Measurements from ENCODE around the gene AMD1. TPM values are rescaled to one million over a fixed set of nuclear protein-coding genes. Genes with fewer than 3 reads are reported as not detected.

The AMD1 gene
- total RNA-seq, 4 donors from 2014 or later, result 46.2 to 93.1 (median 59.6) TPM

DNA sequence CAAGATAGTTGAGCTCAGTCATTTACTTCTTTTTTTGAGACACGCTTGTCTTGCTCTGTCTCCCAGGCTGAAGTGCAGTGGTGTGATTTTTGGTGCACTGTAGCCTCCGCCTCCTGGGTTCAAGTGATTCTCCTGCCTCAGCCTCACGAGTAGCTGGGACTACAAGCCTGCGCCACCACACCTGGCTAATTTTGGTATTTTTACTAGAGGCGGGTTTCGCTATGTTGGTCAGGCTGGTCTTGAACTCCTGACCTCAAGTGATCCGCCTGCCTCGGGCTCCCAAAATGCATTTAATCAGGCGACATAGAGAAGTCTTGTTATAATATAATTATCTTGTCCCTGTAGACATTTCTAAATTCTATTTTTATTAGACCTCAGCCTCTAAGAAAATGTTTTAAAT, 6.1 kb downstream of the AMD1 start:
- Histone ChIP-seq H3K36me3 (no peaks in the 10 kb centered on the region), H3K4me1 (peaks cover 64 to 92% (median 88%) of the 10 kb centered on the region in 4 donors), H3K27me3 (no peaks in the 10 kb centered on the region), H3K4me3 (no peak overlapping the region), H3K27ac (replicated peaks in 1 of 4) (no peak overlapping the region), H3K9me3 (no peaks in the 10 kb centered on the region)
- TF ChIP-seq POLR2AphosphoS5 (IDR thresholded peaks at IDR 0.05) (no peak), POLR2A (IDR thresholded peaks at IDR 0.05; ENCODE audit: low read depth) (no peak), EP300 (IDR thresholded peaks at IDR 0.05) (no peak)
- TF ChIP-seq, protein P1, sequence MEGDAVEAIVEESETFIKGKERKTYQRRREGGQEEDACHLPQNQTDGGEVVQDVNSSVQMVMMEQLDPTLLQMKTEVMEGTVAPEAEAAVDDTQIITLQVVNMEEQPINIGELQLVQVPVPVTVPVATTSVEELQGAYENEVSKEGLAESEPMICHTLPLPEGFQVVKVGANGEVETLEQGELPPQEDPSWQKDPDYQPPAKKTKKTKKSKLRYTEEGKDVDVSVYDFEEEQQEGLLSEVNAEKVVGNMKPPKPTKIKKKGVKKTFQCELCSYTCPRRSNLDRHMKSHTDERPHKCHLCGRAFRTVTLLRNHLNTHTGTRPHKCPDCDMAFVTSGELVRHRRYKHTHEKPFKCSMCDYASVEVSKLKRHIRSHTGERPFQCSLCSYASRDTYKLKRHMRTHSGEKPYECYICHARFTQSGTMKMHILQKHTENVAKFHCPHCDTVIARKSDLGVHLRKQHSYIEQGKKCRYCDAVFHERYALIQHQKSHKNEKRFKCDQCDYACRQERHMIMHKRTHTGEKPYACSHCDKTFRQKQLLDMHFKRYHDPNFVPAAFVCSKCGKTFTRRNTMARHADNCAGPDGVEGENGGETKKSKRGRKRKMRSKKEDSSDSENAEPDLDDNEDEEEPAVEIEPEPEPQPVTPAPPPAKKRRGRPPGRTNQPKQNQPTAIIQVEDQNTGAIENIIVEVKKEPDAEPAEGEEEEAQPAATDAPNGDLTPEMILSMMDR (IDR thresholded peaks at IDR 0.05), result no peak
- intact Hi-C loops (cut with DNase I), result no loop called here
- DNase-seq (ENCODE audit: extremely low spot score), result no peak
- 86% methylated on average over 9 of the region's 9 CpGs for WGBS

DNA sequence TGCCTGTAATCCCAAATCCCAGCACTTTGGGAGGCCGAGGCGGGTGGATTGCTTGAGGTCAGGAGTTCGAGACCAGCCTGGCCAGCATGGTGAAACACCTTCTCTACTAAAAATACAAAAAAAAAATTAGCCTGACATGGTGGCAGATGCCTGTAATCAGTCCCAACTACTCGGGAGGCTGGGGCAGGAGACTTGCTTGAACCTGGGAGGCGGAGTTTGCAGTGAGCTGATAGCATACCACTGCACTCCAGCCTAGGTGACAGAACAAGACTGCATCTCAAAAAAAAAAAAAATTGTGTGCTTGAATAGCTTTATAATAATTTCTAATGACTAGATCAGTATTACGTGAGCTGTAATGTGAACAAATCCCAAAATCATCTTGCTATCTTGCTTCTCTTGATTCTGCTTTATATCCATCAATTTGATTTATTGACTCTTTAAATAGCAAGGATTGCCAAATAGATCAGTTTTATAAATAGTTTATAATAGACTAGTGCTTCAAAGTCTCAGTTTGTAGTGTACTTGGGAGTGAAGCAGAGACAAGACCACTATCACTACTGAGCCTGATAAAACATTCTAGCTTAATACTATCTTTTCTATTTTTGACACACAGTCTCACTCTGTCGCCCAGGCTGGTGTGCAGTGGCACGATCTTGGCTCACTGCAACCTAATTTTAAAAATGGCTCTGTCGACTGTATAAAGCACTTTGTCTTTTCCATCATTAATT, 7.1 kb downstream of the AMD1 start:
- Histone ChIP-seq H3K27ac (replicated peaks in 1 of 4) (no peak overlapping the region), H3K9me3 (no peaks in the 10 kb centered on the region), H3K27me3 (no peaks in the 10 kb centered on the region), H3K36me3 (no peaks in the 10 kb centered on the region), H3K4me3 (no peak overlapping the region), H3K4me1 (peaks cover 63 to 98% (median 93%) of the 10 kb centered on the region in 4 donors)
- WGBS, result 67% methylated on average over 9 of the region's 9 CpGs
- no peak for TF ChIP-seq EP300 (IDR thresholded peaks at IDR 0.05)
- no peak for TF ChIP-seq POLR2A (IDR thresholded peaks at IDR 0.05; ENCODE audit: low read depth)
- TF ChIP-seq, protein P1 (IDR thresholded peaks at IDR 0.05), result no peak
- TF ChIP-seq POLR2AphosphoS5 (IDR thresholded peaks at IDR 0.05), result no peak
- no peak for DNase-seq (ENCODE audit: extremely low spot score)
- intact Hi-C loops (cut with DNase I), result no loop called here

DNA sequence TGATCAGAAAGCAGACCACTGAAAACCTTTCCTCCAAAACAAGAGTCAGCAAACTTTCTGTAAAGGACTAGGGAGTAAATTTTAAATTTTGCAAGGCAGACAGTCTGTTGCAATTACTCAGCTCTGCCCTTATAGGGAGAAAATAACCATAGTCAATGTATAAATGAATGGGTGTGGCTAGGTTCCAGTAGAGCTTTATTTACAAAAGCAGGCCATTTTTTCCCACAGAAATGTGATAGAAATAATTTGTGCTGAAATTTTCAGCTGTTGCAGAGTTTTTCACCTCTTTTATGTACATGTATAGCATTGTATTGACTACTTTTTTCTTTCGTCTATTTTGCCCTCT, 7.7 kb downstream of the AMD1 start:
- WGBS, result 44% methylated on average over 1 of the region's 1 CpG

DNA sequence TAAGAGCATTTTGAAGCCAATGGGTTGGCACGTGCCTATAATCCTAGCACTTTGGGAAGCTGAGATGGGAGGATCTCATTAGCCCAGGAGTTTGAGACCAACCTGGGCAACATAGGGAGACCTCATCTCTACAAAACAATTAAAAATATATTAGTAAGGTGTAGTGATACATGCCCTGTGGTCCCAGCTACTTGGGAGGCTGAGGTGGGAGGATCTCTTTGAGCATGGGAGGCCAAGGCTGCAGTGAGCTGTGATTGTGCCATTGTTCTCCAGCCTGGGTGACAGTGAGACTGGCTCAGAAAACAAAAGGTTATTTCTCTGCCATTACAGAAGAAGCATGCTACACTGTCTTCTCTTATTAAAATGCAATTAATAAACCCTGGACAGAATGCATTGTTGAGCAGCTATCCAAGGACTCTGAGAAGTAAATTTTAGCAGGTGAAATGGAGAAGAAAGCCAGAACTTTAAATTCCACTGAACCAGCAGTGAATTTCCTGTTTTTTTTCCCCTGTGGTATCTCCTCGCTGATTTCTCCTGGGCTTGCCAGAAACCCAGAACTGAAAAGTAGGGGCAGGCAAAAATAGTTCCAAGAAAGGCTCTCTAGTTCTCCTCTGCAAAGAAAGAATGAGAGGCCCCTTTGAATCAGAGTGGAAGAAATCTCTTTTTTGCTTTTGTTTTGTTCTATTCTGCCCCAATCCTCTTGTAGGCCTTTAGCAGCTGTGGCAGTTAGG, 8.4 kb downstream of the AMD1 start:
- no peak overlapping the region for H3K4me3 ChIP-seq
- H3K9me3 ChIP-seq, result no peaks in the 10 kb centered on the region
- no peak for DNase-seq (ENCODE audit: extremely low spot score)
- H3K4me1 ChIP-seq, result peaks cover 52 to 91% (median 80%) of the 10 kb centered on the region in 4 donors
- intact Hi-C loops (cut with DNase I), result no loop called here
- no peaks in the 10 kb centered on the region for H3K27me3 ChIP-seq
- peak overlapping the region in 3 of 4 donors; percentile 17 to 53 (median 30) for H3K27ac ChIP-seq (replicated peaks in 1 of 4)
- no peaks in the 10 kb centered on the region for H3K36me3 ChIP-seq
- TF ChIP-seq POLR2A (IDR thresholded peaks at IDR 0.05; ENCODE audit: low read depth) (no peak), EP300 (IDR thresholded peaks at IDR 0.05) (no peak), POLR2AphosphoS5 (IDR thresholded peaks at IDR 0.05) (no peak)
- TF ChIP-seq, protein P1 (IDR thresholded peaks at IDR 0.05), result no peak
- 55% methylated on average over 2 of the region's 2 CpGs for WGBS

More for the DNA sequence above, 7.7 kb downstream of the AMD1 start:
- DNase-seq (ENCODE audit: extremely low spot score), result no peak
- Histone ChIP-seq H3K4me3 (no peak overlapping the region), H3K27ac (replicated peaks in 1 of 4) (no peak overlapping the region), H3K9me3 (no peaks in the 10 kb centered on the region), H3K36me3 (no peaks in the 10 kb centered on the region), H3K4me1 (peaks cover 57 to 95% (median 88%) of the 10 kb centered on the region in 4 donors), H3K27me3 (no peaks in the 10 kb centered on the region)
- TF ChIP-seq EP300 (IDR thresholded peaks at IDR 0.05) (no peak), POLR2A (IDR thresholded peaks at IDR 0.05; ENCODE audit: low read depth) (no peak), POLR2AphosphoS5 (IDR thresholded peaks at IDR 0.05) (no peak)
- TF ChIP-seq, protein P1 (IDR thresholded peaks at IDR 0.05), result no peak
- intact Hi-C loops (cut with DNase I), result no loop called here

Measured in esophagus muscularis mucosa (tissue), 4 donors.